CD8-positive, alpha-beta memory T cell (primary cell): ENCODE measurements around the gene PNMA6E. TPM values are rescaled to one million over a fixed set of nuclear protein-coding genes. Genes with fewer than 3 reads are reported as not detected.
"Not testable (repeated sequence)": the region's sequence is repeated elsewhere in the genome, so short reads cannot be mapped to it uniquely, and the experiment has no call there.

Experiments
- CTCF ChIA-PET: fragments of 350-600 bp; sonication (Branson Sonifier 250); formaldehyde crosslinking; loops from one replicate; lab custom pipeline; 2021; ENCODE audit warnings: antibody characterized with exemption; lab: Charles Lee
- POLR2A ChIA-PET: fragments of 350-600 bp; sonication (Branson Sonifier 250); formaldehyde crosslinking; loops from one replicate; lab custom pipeline; 2021; ENCODE audit warnings: antibody characterized with exemption; lab: Charles Lee
- DNase-seq, 5 donors: peaks; one replicate each; pipeline versions ENCODE4 v3.0.0 to v3.0.0-alpha.2; 2020 to 2022; ENCODE audit warnings: mixed read lengths in 1 of 5
- H3K27ac ChIP-seq: one replicate; pipeline ENCODE4 v1.7.0; 2013; ENCODE audit warnings: low read depth, mild to moderate bottlenecking, low read length, moderate library complexity
- H3K27me3 ChIP-seq: 2 replicates; pipeline ENCODE4 v1.7.0; 2013; ENCODE audit warnings: low read length, mild to moderate bottlenecking; ENCODE audit not compliant: insufficient read depth, poor library complexity, severe bottlenecking
- H3K36me3 ChIP-seq: 2 replicates; pipeline ENCODE4 v1.7.0; 2013; ENCODE audit warnings: mild to moderate bottlenecking, low read length, moderate library complexity; ENCODE audit not compliant: insufficient read depth
- H3K4me1 ChIP-seq: 2 replicates; pipeline ENCODE4 v1.7.0; 2013; ENCODE audit warnings: mild to moderate bottlenecking, low read length, moderate library complexity; ENCODE audit not compliant: insufficient read depth
- H3K4me3 ChIP-seq: 2 replicates; pipeline ENCODE4 v1.7.0; 2013; ENCODE audit warnings: mild to moderate bottlenecking, low read length
- H3K9me3 ChIP-seq: 2 replicates; pipeline ENCODE4 v1.7.0; 2013; ENCODE audit warnings: mild to moderate bottlenecking, low read length
- H3K27ac Mint-ChIP-seq, 8 donors: one replicate each; pipeline ENCODE4 v1.8.0; 2020 to 2021; ENCODE audit warnings: mixed read lengths in 8 of 8, mild to moderate bottlenecking in 6 of 8, inconsistent platforms in 3 of 8, moderate library complexity in 3 of 8
- H3K27me3 Mint-ChIP-seq, 2 donors: one replicate each; pipeline ENCODE4 v1.8.0; 2020 to 2021; ENCODE audit warnings: mixed read lengths in 2 of 2, mild to moderate bottlenecking in 1 of 2, moderate library complexity in 1 of 2
- H3K36me3 Mint-ChIP-seq, 3 donors: one replicate each; pipeline ENCODE4 v1.8.0; 2020 to 2021; ENCODE audit warnings: mixed read lengths in 3 of 3, inconsistent platforms in 1 of 3, mild to moderate bottlenecking in 1 of 3
- H3K4me1 Mint-ChIP-seq, 3 donors: one replicate each; pipeline ENCODE4 v1.8.0; 2020 to 2021; ENCODE audit warnings: mixed read lengths in 3 of 3, inconsistent platforms in 1 of 3, mild to moderate bottlenecking in 1 of 3
- H3K4me3 Mint-ChIP-seq, 7 donors: one replicate each; pipeline ENCODE4 v1.8.0; 2020 to 2021; ENCODE audit warnings: mixed read lengths in 7 of 7, mild to moderate bottlenecking in 6 of 7, moderate library complexity in 4 of 7, inconsistent platforms in 2 of 7
- H3K9me3 Mint-ChIP-seq, 5 donors: one replicate each; pipeline ENCODE4 v1.8.0; 2020 to 2022; ENCODE audit warnings: mixed read lengths in 5 of 5, mild to moderate bottlenecking in 3 of 5, moderate library complexity in 2 of 5, inconsistent platforms in 1 of 5
- polyA plus RNA-seq: library from polyadenylated mRNA; unstranded; fragments of 300-500 nt; fragmentation: Illumina TruSeq; gene quantifications from one replicate; pipeline ENCODE4 v1.2.3, GENCODE V29; 2021
- total RNA-seq, 2 experiments: library from RNA; stranded (reverse); gene quantifications; one replicate each; pipeline ENCODE4 v1.2.3, GENCODE V29; 2021

The PNMA6E gene
- total and polyA plus RNA-seq, 3 experiments from 2014 or later, result not detected

DNA sequence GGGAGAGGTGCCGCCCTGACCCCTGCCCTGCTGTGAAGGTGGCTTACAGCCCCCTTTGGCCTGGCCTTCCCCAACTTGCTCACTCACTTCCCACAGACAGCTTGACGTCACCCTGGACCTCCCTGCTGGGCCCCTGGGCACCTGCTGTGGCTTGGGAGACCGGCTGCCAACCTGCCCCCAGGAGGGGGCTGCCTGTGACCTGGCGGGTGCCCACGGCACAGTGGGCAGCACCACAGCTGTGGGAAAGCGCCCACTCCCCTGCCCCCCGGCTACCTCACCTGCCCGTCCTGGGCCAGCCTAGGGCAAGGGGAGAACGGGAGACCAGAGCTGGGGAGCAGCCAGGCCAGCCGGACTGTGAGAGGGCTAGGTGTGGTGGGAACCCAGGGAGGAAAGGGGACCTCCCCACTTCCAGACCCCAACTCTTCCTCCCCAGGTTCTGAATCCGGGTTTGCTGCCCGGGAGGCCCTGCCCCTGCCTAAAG, 7.8 kb upstream of the PNMA6E start:
- no peaks in the 10 kb centered on the region for H3K36me3 ChIP-seq
- peaks cover 8 to 21% (median 9%) of the 10 kb centered on the region in 3 donors for H3K4me1 Mint-ChIP-seq
- CTCF ChIA-PET, result no interaction called here
- no peaks in the 10 kb centered on the region for H3K4me1 ChIP-seq
- no peak overlapping the region for H3K4me3 Mint-ChIP-seq
- H3K9me3 Mint-ChIP-seq, result no peaks in the 10 kb centered on the region
- peaks cover 2 to 16% of the 10 kb centered on the region in 2 donors for H3K27me3 Mint-ChIP-seq
- no peak for DNase-seq
- no peaks in the 10 kb centered on the region for H3K27me3 ChIP-seq
- POLR2A ChIA-PET, result no interaction called here
- H3K36me3 Mint-ChIP-seq, result no peaks in the 10 kb centered on the region
- H3K27ac ChIP-seq, result no peak overlapping the region
- no peak overlapping the region for H3K27ac Mint-ChIP-seq
- no peaks in the 10 kb centered on the region for H3K9me3 ChIP-seq
- no peak overlapping the region for H3K4me3 ChIP-seq

DNA sequence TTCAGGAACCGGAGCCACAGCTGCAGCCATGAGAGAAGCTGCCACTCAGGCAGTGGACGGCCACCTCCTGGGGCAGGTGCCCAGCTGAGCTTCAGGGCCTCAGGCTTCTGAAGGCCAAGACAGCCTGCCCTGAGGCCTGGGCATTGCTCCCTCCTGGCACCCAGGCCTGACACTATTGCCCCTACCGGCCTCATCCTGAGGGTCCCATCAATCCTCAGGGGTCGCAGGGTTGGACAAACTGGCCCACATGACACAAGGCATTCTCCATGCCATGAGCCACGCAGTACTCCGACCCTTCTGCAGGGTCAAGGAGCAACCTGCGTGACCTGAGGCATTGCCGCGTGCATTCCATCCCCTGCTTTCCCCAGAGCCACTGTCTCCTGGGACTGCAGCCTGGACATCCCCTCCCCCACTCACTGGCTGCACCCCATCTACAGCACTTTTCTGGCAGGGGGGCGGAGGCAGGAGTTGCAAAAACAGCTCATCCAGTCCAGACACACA, 7.1 kb upstream of the PNMA6E start:
- no peak overlapping the region for H3K4me3 Mint-ChIP-seq
- no peaks in the 10 kb centered on the region for H3K27me3 ChIP-seq
- H3K27me3 Mint-ChIP-seq, result peaks cover 0 to 16% of the 10 kb centered on the region in 2 donors
- no peak overlapping the region for H3K4me3 ChIP-seq
- no peaks in the 10 kb centered on the region for H3K9me3 ChIP-seq
- H3K4me1 Mint-ChIP-seq, result peaks cover 7 to 17% (median 8%) of the 10 kb centered on the region in 3 donors
- no peaks in the 10 kb centered on the region for H3K36me3 ChIP-seq
- no peaks in the 10 kb centered on the region for H3K4me1 ChIP-seq
- no peak for DNase-seq
- H3K27ac ChIP-seq, result no peak overlapping the region
- H3K36me3 Mint-ChIP-seq, result no peaks in the 10 kb centered on the region
- CTCF ChIA-PET, result no interaction called here
- POLR2A ChIA-PET, result no interaction called here
- no peak overlapping the region for H3K27ac Mint-ChIP-seq
- no peaks in the 10 kb centered on the region for H3K9me3 Mint-ChIP-seq

DNA sequence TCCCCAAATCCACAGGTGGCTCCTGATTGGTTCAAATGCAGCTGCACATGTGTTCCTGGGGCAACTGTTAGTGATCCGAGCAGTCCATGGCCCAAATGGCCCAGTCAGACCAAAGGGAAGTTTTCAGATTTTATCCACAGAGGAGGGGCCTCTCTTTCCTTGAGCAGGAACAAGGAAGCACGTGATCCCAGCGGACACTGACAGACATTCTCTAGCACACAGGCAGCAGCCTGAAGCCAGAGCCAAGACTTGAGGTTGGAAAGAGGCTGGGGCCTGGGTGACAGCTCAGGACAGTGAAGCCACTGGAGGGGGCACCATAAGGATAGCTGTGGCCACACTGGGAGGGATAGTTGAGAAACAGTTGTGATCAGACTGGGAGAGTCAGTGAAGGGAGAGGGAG, 6.6 kb upstream of the PNMA6E start:
- no peaks in the 10 kb centered on the region for H3K4me1 ChIP-seq
- H3K27ac Mint-ChIP-seq, result no peak overlapping the region
- ChIA-PET POLR2A (no interaction called here), CTCF (interaction anchor here (1.8 kb wide), 1 partner anchor 100 kb away, joined by 5 read pairs; no protein-coding TSS in a partner anchor)
- no peak for DNase-seq
- no peak overlapping the region for H3K27ac ChIP-seq
- peaks cover 0 to 16% of the 10 kb centered on the region in 2 donors for H3K27me3 Mint-ChIP-seq
- H3K4me1 Mint-ChIP-seq, result peaks cover 7 to 17% (median 8%) of the 10 kb centered on the region in 3 donors
- H3K27me3 ChIP-seq, result no peaks in the 10 kb centered on the region
- H3K9me3 Mint-ChIP-seq, result no peaks in the 10 kb centered on the region
- H3K4me3 Mint-ChIP-seq, result no peak overlapping the region
- no peaks in the 10 kb centered on the region for H3K9me3 ChIP-seq
- H3K36me3 Mint-ChIP-seq, result no peaks in the 10 kb centered on the region
- H3K4me3 ChIP-seq, result no peak overlapping the region
- no peaks in the 10 kb centered on the region for H3K36me3 ChIP-seq

DNA sequence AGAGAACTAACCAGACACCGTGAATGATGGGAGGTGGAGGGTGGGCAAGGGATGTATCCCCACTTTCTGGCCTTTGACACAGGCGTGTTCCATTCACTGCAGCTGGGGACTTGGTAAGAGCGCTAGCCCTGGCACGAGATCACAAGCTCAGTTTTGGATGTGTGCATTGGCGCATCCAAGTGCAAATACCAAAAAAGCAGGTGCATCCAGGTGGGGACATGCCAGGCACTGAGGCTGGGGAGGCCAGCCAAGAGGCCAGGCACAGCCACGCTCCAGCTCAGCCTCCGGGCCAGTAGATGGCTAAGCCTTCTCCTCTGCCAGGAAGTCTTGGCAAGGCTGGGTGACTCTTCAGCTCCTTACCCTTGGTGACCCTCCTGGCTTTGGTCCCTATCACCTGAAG, 5.8 kb upstream of the PNMA6E start:
- H3K36me3 Mint-ChIP-seq, result no peaks in the 10 kb centered on the region
- CTCF ChIA-PET, result interaction anchor here (1.8 kb wide), 1 partner anchor 101 kb away, joined by 5 read pairs; no protein-coding TSS in a partner anchor

DNA sequence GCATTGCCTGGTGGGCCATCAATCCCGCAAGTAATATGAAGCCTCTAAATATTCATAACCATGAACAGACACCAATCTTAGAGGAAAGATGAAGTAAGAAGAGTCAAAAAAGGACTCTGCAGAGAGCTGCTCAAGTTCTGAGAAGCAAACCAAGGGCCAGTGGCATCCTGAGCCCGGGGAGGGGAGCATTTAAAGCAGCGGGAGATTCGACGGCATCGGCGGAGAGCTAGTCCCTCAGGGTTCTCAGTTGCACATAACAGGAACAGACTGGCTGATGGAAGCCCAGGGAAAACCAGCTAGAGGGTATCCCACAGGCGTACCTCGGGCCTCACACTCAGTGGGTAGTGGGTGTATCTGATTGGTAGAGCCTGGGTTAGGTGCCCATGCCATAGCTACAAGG, 4.9 kb upstream of the PNMA6E start:
- Mint-ChIP-seq H3K4me3 (peak overlapping the region in 1 of 7 donors; percentile 48), H3K9me3 (no peaks in the 10 kb centered on the region), H3K4me1 (peaks cover 0 to 8% (median 0%) of the 10 kb centered on the region in 3 donors)

More for the DNA sequence above, 5.8 kb upstream of the PNMA6E start:
- DNase-seq, result no peak
- Mint-ChIP-seq H3K27ac (no peak overlapping the region), H3K9me3 (no peaks in the 10 kb centered on the region), H3K4me3 (no peak overlapping the region), H3K4me1 (peaks cover 1 to 10% (median 2%) of the 10 kb centered on the region in 3 donors), H3K27me3 (peaks cover 0 to 14% of the 10 kb centered on the region in 2 donors)
- Histone ChIP-seq H3K27me3 (no peaks in the 10 kb centered on the region), H3K4me3 (no peak overlapping the region), H3K9me3 (no peaks in the 10 kb centered on the region), H3K4me1 (no peaks in the 10 kb centered on the region), H3K36me3 (no peaks in the 10 kb centered on the region), H3K27ac (no peak overlapping the region)
- POLR2A ChIA-PET, result no interaction called here

DNA sequence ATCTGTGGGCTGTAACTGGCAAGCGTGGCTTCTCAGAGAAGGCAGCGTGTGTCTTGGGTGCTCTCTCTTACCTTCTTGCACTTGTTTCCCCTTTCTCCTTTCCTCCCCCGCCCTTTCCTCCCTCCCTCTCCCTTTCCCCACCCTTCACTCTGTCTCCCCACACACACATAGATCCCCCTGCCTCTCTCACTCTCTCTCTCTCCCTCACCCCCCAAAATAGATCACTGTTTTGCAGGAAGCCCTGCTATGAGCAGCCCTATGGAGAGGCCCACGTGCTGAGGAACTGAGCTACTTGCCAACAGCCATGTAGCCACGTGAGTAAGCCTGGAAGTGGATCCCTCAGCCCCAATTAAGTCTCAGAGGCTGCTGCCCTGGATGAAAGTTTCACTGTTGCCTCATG, 4.3 kb upstream of the PNMA6E start:
- no peaks in the 10 kb centered on the region for H3K9me3 Mint-ChIP-seq
- ChIA-PET POLR2A (no interaction called here), CTCF (no interaction called here)
- H3K27me3 ChIP-seq, result no peaks in the 10 kb centered on the region
- peaks cover 0 to 6% (median 0%) of the 10 kb centered on the region in 3 donors for H3K4me1 Mint-ChIP-seq
- peaks cover 0 to 9% of the 10 kb centered on the region in 2 donors for H3K27me3 Mint-ChIP-seq
- H3K4me3 Mint-ChIP-seq, result no peak overlapping the region
- DNase-seq, result no peak
- H3K4me3 ChIP-seq, result no peak overlapping the region
- no peaks in the 10 kb centered on the region for H3K36me3 Mint-ChIP-seq
- H3K27ac ChIP-seq, result no peak overlapping the region
- no peaks in the 10 kb centered on the region for H3K36me3 ChIP-seq
- H3K9me3 ChIP-seq, result no peaks in the 10 kb centered on the region
- H3K27ac Mint-ChIP-seq, result peak overlapping the region in 1 of 8 donors; percentile 43
- no peaks in the 10 kb centered on the region for H3K4me1 ChIP-seq

More for the DNA sequence above, 4.9 kb upstream of the PNMA6E start:
- ChIA-PET CTCF (interaction anchor here (1.8 kb wide), 1 partner anchor 101 kb away, joined by 5 read pairs; no protein-coding TSS in a partner anchor), POLR2A (no interaction called here)
- Histone ChIP-seq H3K4me3 (no peak overlapping the region), H3K36me3 (no peaks in the 10 kb centered on the region), H3K4me1 (no peaks in the 10 kb centered on the region), H3K9me3 (no peaks in the 10 kb centered on the region), H3K27ac (no peak overlapping the region), H3K27me3 (no peaks in the 10 kb centered on the region)
- peaks cover 0 to 13% of the 10 kb centered on the region in 2 donors for H3K27me3 Mint-ChIP-seq
- no peak for DNase-seq
- no peaks in the 10 kb centered on the region for H3K36me3 Mint-ChIP-seq
- H3K27ac Mint-ChIP-seq, result peak overlapping the region in 1 of 8 donors; percentile 86

DNA sequence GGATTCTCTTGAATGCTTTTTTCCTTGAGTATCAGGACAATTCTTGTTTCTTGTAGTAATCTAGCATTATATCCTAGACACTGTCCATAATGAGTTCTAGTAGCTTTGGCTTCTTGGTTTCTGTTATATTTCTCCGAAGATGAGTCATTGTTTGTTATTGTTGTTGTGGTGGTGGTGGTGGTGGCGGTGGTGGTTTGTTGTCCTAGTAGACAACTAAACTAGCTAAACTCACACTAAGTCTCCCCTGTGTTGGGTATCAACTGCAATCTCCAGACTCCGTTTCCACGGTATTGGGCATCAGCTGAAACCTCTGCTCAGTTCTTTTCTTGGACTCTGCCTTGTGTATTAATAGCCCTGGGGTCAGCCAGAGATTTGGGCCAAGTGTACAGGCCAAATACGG, 3.2 kb upstream of the PNMA6E start:
- H3K4me3 ChIP-seq, H3K9me3 ChIP-seq, H3K36me3 ChIP-seq, POLR2A ChIA-PET, H3K27ac Mint-ChIP-seq, H3K9me3 Mint-ChIP-seq, H3K36me3 Mint-ChIP-seq, H3K27me3 Mint-ChIP-seq, H3K27me3 ChIP-seq, DNase-seq, H3K27ac ChIP-seq, H3K4me3 Mint-ChIP-seq, H3K4me1 ChIP-seq, CTCF ChIA-PET: not testable (repeated sequence)
- H3K4me1 Mint-ChIP-seq, result peaks cover 0 to 13% (median 2%) of the 10 kb centered on the region in 3 donors

DNA sequence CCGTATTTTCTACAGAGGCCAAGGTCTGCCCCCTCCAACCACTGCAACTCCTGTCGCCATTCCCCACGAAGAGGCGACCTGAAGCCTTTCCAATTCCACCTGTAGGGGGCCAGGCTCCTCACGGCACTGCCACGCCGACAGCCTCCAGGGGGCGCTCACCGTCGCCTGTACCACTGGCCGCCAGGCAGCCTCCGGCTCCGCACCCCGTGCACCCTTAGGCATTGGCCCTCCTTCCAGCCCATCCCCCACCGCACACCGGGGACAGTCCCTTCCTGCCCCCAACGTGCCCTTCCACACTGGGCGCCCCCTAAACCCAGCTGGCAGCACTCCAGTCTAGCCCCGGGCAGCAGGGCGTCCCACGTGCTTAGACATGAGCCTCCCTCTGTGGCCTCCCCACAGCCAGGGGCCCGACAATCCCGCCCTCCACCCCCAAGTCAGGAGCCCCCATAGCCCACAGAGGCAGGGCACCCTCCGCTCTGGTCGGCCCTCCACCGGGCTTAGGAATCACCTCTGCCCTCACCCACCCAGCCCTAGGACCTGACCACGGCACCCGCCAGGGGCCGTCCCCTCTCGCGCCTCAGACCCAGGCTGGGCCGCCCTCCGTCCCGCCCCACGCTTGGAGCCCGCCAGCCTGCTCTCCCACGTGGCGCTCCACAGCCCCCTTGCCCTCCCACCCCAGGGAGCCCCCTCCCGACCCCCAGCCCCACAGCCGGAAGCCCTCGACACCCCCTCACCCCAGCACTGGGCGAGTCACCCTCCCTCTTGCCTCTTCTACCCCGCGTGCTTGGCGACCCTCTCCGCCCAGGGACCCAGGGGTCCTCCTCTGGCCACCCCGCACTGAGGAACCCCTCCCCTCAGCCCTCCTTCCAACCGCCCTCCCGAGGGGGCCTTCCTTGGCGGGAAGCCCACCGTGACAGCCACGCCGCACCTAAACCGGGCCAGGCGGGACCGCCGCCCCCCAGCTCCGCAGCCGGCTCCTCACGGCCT, 711 bp downstream of the PNMA6E start:
- Mint-ChIP-seq H3K4me1 (peaks cover 0 to 17% (median 2%) of the 10 kb centered on the region in 3 donors), H3K27ac (no peak overlapping the region), H3K27me3 (peaks cover 0 to 6% of the 10 kb centered on the region in 2 donors), H3K36me3 (no peaks in the 10 kb centered on the region), H3K9me3 (no peaks in the 10 kb centered on the region), H3K4me3 (no peak overlapping the region)
- ChIA-PET CTCF (interaction anchor here (1.6 to 2.3 kb wide), 2 partner anchors 38 to 107 kb away, joined by 5 read pairs; no protein-coding TSS in a partner anchor), POLR2A (interaction anchor here (0.6 kb wide), 1 partner anchor 368 kb away, joined by 3 read pairs; no protein-coding TSS in a partner anchor)
- peak; percentile 36 to 68 (median 38) for DNase-seq
- Histone ChIP-seq H3K27me3 (no peaks in the 10 kb centered on the region), H3K27ac (no peak overlapping the region), H3K9me3 (no peaks in the 10 kb centered on the region), H3K4me3 (no peak overlapping the region), H3K4me1 (no peaks in the 10 kb centered on the region), H3K36me3 (no peaks in the 10 kb centered on the region)
